ENCODE results near the gene CYB561.

The CYB561 gene

GRCh38 chr17:63399856-63400255 lies 46.2 kb downstream of the CYB561 start:
- Histone ChIP-seq H3K4me1 (ENCODE audit: low read length) (no peaks in the 10 kb centered on the region), H3K36me3 (replicated peaks; ENCODE audit: insufficient read depth, low read length) (no peaks in the 10 kb centered on the region)
- DNase-seq = no peak

GRCh38 chr17:63399316-63399715 lies 46.8 kb downstream of the CYB561 start:
- no peaks in the 10 kb centered on the region for H3F3A ChIP-seq (ENCODE audit: insufficient read depth, low read length)
- H2AFZ ChIP-seq (ENCODE audit: low read length) = no peak overlapping the region
- H3K36me3 ChIP-seq (replicated peaks; ENCODE audit: insufficient read depth, low read length) = no peaks in the 10 kb centered on the region
- no peak overlapping the region for H3K4me3 ChIP-seq (ENCODE audit: low read length)
- TF ChIP-seq, protein P1, sequence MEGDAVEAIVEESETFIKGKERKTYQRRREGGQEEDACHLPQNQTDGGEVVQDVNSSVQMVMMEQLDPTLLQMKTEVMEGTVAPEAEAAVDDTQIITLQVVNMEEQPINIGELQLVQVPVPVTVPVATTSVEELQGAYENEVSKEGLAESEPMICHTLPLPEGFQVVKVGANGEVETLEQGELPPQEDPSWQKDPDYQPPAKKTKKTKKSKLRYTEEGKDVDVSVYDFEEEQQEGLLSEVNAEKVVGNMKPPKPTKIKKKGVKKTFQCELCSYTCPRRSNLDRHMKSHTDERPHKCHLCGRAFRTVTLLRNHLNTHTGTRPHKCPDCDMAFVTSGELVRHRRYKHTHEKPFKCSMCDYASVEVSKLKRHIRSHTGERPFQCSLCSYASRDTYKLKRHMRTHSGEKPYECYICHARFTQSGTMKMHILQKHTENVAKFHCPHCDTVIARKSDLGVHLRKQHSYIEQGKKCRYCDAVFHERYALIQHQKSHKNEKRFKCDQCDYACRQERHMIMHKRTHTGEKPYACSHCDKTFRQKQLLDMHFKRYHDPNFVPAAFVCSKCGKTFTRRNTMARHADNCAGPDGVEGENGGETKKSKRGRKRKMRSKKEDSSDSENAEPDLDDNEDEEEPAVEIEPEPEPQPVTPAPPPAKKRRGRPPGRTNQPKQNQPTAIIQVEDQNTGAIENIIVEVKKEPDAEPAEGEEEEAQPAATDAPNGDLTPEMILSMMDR (IDR thresholded peaks at IDR 0.05; ENCODE audit: low read length) = no peak
- TF ChIP-seq EZH2phosphoT487 (IDR thresholded peaks at IDR 0.05; ENCODE audit: low read length) (no peak), EZH2 (optimal IDR thresholded peaks at IDR 0.05; ENCODE audit: low read depth, low read length) (no peak)
- H3K79me2 ChIP-seq (ENCODE audit: low read length) = no peaks in the 10 kb centered on the region
- H3K4me1 ChIP-seq (ENCODE audit: low read length) = no peaks in the 10 kb centered on the region
- H3K4me2 ChIP-seq (ENCODE audit: low read depth, low read length) = no peak overlapping the region
- no peaks in the 10 kb centered on the region for H3K27me3 ChIP-seq (replicated peaks; ENCODE audit: insufficient read depth, low read length)
- DNase-seq = no peak
- no peak overlapping the region for H3K27ac ChIP-seq (ENCODE audit: low read length)
- H3K9me3 ChIP-seq (replicated peaks; ENCODE audit: insufficient read depth, low read length) = no peaks in the 10 kb centered on the region
- H3K9ac ChIP-seq (ENCODE audit: low read length) = no peak overlapping the region
- no peaks in the 10 kb centered on the region for H3K9me2 ChIP-seq (replicated peaks; ENCODE audit: insufficient read depth, low read length)
- no peaks in the 10 kb centered on the region for H4K20me1 ChIP-seq (ENCODE audit: insufficient read depth, low read length)

More at GRCh38 chr17:63399856-63400255, 46.2 kb downstream of the CYB561 start:
- Histone ChIP-seq H3K9ac (ENCODE audit: low read length) (no peak overlapping the region), H3F3A (ENCODE audit: insufficient read depth, low read length) (no peaks in the 10 kb centered on the region), H3K27ac (ENCODE audit: low read length) (no peak overlapping the region), H3K9me2 (replicated peaks; ENCODE audit: insufficient read depth, low read length) (no peaks in the 10 kb centered on the region), H3K27me3 (replicated peaks; ENCODE audit: insufficient read depth, low read length) (no peaks in the 10 kb centered on the region), H3K79me2 (ENCODE audit: low read length) (no peaks in the 10 kb centered on the region), H3K9me3 (replicated peaks; ENCODE audit: insufficient read depth, low read length) (no peaks in the 10 kb centered on the region), H3K4me3 (ENCODE audit: low read length) (no peak overlapping the region), H4K20me1 (ENCODE audit: insufficient read depth, low read length) (no peaks in the 10 kb centered on the region), H2AFZ (ENCODE audit: low read length) (no peak overlapping the region), H3K4me2 (ENCODE audit: low read depth, low read length) (no peak overlapping the region)
- TF ChIP-seq, protein P1 (IDR thresholded peaks at IDR 0.05; ENCODE audit: low read length) = no peak

DNA sequence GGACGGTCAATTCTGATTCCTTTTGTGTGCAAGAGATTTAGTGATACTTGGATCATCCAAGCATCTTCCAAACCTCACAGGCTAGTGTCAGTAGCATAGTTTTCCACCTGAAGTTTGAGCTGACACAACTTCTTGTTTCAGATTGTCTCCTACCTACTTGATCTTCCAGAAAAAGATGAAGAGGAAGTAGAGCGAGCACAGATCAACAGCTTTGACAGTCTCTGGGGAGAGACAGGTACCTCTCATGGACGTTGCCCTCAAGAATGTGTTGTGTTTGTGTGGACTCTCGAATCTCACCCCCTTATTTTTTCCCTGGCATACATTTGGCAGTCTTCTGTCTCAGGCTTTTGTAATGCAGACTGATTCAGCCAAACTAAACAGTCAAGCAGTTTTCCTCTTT lies 47.4 kb downstream of the CYB561 start:
- H3K4me1 ChIP-seq (ENCODE audit: low read length) = no peaks in the 10 kb centered on the region
- no peak overlapping the region for H3K4me2 ChIP-seq (ENCODE audit: low read depth, low read length)
- H3K27me3 ChIP-seq (replicated peaks; ENCODE audit: insufficient read depth, low read length) = no peaks in the 10 kb centered on the region
- no peak for DNase-seq
- H3K9ac ChIP-seq (ENCODE audit: low read length) = no peak overlapping the region
- H3K36me3 ChIP-seq (replicated peaks; ENCODE audit: insufficient read depth, low read length) = no peaks in the 10 kb centered on the region
- no peaks in the 10 kb centered on the region for H3K9me2 ChIP-seq (replicated peaks; ENCODE audit: insufficient read depth, low read length)
- TF ChIP-seq, protein P1 (IDR thresholded peaks at IDR 0.05; ENCODE audit: low read length) = no peak
- TF ChIP-seq EZH2phosphoT487 (IDR thresholded peaks at IDR 0.05; ENCODE audit: low read length) = no peak
- TF ChIP-seq EZH2 (optimal IDR thresholded peaks at IDR 0.05; ENCODE audit: low read depth, low read length) = no peak
- H3K79me2 ChIP-seq (ENCODE audit: low read length) = no peaks in the 10 kb centered on the region
- H3K9me3 ChIP-seq (replicated peaks; ENCODE audit: insufficient read depth, low read length) = no peaks in the 10 kb centered on the region
- H4K20me1 ChIP-seq (ENCODE audit: insufficient read depth, low read length) = no peaks in the 10 kb centered on the region
- no peak overlapping the region for H3K4me3 ChIP-seq (ENCODE audit: low read length)
- H3K27ac ChIP-seq (ENCODE audit: low read length) = no peak overlapping the region
- no peaks in the 10 kb centered on the region for H3F3A ChIP-seq (ENCODE audit: insufficient read depth, low read length)
- H2AFZ ChIP-seq (ENCODE audit: low read length) = no peak overlapping the region

All from MM.1S (cell line).